AG04449 (cell line): ENCODE results near the gene FGD5.

ENCODE experiments used
- CTCF ChIA-PET: fragments of 350-600 bp; formaldehyde crosslinking; extraction: SDS; loops from one replicate; lab custom pipeline; 2021; ENCODE audit warnings: antibody characterized with exemption; lab: Yijun Ruan, JAX
- POLR2A ChIA-PET: fragments of 400-600, 350-600 bp; formaldehyde crosslinking; extraction: SDS; loops from one replicate; lab custom pipeline; 2020; ENCODE audit warnings: antibody characterized with exemption, inconsistent platforms; lab: Yijun Ruan, JAX
- DNase-seq: peaks from one replicate; pipeline ENCODE4 v3.0.0-alpha.2; 2010; ENCODE audit warnings: low read depth, low spot score
- H3K4me3 ChIP-seq: 2 replicates; pipeline ENCODE4 v1.5.1; 2011; ENCODE audit warnings: low read depth, mild to moderate bottlenecking, control low read depth, low read length
- CTCF ChIP-seq: IDR thresholded peaks from one replicate; pipeline ENCODE4 v1.5.1; 2011; ENCODE audit warnings: mild to moderate bottlenecking, moderate library complexity, low read length, control low read depth, inconsistent platforms; ENCODE audit not compliant: insufficient read depth; ENCODE audit errors: missing control alignments

FGD5 gene

DNA sequence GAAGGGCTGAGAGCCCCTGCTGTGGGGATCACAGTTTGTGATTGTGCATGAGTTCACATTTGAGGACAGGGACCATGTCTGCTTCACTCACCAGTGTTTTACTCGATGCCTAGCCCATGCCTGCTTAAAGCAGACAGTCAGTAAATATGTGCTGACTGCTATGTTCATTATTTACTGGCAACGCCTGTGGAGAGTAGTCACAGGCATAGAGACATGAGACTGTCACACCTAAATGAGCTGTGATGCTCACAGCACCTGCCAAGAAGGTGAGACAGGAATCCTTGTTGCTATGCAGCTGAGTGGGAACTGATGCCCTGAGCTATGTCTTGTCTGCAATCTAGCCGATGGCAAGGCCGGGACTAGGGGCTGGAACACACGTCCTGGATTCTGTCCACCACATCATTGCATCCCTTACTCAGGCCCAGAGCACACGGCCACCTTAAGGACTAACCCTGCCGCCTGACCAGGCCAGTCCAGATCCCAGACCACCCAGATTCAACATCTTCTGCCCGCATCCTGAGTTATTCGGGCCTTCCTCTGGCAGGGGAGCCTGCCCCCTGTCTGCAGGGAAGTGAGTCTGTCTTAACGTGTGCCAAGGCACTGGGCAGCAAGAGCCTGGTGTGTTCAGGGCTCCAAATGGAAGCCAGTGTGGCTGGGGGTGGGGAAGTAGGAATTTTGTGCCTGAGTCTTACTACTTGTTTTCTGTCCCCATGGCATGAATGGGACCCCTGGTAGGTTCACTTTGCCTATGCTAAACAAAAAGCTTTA lies 44.8 kb downstream of the FGD5 start:
- no peak for TF ChIP-seq CTCF
- H3K4me3 ChIP-seq: no peak overlapping the region
- POLR2A ChIA-PET: no interaction called here
- CTCF ChIA-PET: interaction anchor here (1.2 kb wide), 1 partner anchor 9 kb away, joined by 3 read pairs; no protein-coding TSS in a partner anchor
- no peak for DNase-seq

- no peak overlapping the region for H3K4me3 ChIP-seq
- TF ChIP-seq CTCF: no peak
- POLR2A ChIA-PET: no interaction called here
- CTCF ChIA-PET: no interaction called here
- DNase-seq: no peak
These were observed 45.4 kb downstream of the FGD5 start for GRCh38 chr3:14864131-14864530.

DNA sequence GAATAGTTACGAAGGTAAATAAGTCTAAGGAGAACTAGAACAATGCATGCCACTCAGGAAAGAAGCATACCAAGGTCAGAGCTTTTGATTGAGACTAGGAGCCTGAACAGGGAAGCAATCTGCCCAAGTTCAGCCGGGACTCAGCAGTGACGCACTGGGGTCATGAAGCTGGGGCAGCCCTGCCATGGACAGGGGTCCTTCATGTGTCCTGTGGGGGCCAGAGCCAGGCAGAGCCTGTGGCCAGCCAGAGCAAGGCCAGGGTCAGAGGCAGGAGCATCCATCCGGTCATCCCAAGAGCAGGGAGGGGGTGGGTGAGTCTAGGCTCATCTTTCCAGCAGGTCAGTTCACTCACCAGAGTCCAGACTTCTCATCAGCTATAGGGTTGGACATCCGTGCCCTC lies 47.9 kb downstream of the FGD5 start:
- no peak overlapping the region for H3K4me3 ChIP-seq
- ChIA-PET CTCF (no interaction called here), POLR2A (no interaction called here)

GRCh38 chr3:14867936-14868570 lies 49.3 kb downstream of the FGD5 start:
- CTCF ChIA-PET: interaction anchor here (1.4 kb wide), 1 partner anchor 9 kb away, joined by 3 read pairs; no protein-coding TSS in a partner anchor
- POLR2A ChIA-PET: no interaction called here
- TF ChIP-seq CTCF: no peak
- H3K4me3 ChIP-seq: no peak overlapping the region
- no peak for DNase-seq

More for the DNA sequence above, 47.9 kb downstream of the FGD5 start:
- no peak for TF ChIP-seq CTCF
- no peak for DNase-seq

DNA sequence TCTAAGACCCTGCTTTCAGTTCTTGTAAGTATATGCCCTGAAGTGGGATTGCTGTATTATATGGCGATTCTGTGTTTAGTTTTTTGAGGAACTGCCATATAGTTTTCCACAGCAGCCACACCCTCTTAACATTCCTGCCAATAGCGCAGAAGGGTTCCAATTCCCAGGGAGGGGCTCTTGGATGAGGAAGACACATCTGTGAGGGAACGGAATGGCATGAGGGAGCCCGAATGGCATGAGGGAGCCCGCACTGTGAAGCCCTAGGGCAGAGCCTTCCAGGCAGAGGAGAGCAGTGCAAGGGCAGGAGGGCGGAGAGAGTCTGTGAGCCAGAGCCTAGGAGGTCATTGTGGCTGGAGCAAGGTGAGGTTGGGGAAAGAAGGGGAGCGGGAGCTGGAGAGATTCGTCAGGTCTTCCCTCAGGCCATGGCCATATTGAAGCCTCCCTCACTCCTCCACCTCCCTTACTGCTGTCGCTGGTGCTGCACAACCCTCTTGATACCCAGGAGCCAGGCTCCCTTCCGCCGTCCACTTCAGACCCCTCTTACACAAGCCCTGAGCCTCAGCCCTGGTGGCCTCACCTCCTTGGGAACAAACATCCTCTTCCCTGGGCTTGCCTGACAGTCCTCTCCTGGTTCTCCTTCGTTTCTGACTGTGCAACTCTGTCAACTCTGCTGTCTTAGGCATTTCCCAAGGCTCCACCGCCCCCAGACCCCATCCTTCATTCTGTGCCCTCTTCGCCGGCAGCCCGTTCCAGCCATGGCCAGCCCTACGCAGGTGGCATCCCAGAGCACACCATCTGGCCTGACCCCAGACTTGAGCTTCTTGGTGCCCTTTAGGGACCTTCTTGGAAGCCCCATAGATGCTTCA lies 51.4 kb downstream of the FGD5 start:
- POLR2A ChIA-PET: no interaction called here
- DNase-seq: no peak
- TF ChIP-seq CTCF: no peak
- CTCF ChIA-PET: no interaction called here
- H3K4me3 ChIP-seq: no peak overlapping the region

DNA sequence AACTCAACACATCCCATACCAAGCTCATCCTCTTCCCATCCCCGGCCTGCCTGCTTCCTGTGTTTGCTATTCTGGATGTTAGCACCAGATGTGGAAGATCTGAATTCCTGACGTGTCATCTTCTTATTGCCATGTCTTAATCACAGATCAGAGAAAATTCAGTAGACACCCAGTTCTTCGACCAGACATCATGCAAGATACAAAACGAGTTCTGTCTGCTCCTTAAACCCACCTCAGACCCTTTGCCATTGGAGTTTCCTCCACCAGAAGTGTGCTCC lies 52.0 kb downstream of the FGD5 start:
- CTCF ChIA-PET: no interaction called here
- TF ChIP-seq CTCF: no peak
- no peak overlapping the region for H3K4me3 ChIP-seq

More for the DNA sequence above, 52.0 kb downstream of the FGD5 start:
- POLR2A ChIA-PET: no interaction called here
- DNase-seq: no peak
